AG09309 (cell line): ENCODE results near the gene ADGRB2.

Experiments
- DNase-seq: peaks from one replicate; pipeline ENCODE4 v3.0.0-alpha.2; 2010; ENCODE audit warnings: low read depth
- H3K4me3 ChIP-seq: 2 replicates; pipeline ENCODE4 v1.5.1; 2011; ENCODE audit warnings: mild to moderate bottlenecking, low read depth, low read length, moderate library complexity; ENCODE audit not compliant: control insufficient read depth
- CTCF ChIP-seq: IDR thresholded peaks from 2 replicates; pipeline ENCODE4 v1.5.1; 2011; ENCODE audit warnings: mild to moderate bottlenecking, low read depth, low read length, inconsistent platforms; ENCODE audit not compliant: insufficient read depth, control insufficient read depth; ENCODE audit errors: missing control alignments

The ADGRB2 gene

GRCh38 chr1:31693231-31693630 is 70.9 kb downstream of the ADGRB2 start:
- H3K4me3 ChIP-seq, result no peak overlapping the region
- TF ChIP-seq CTCF, result no peak
- DNase-seq, result no peak

GRCh38 chr1:31691951-31692350 is 72.2 kb downstream of the ADGRB2 start:
- DNase-seq, result no peak
- no peak overlapping the region for H3K4me3 ChIP-seq
- TF ChIP-seq CTCF, result no peak

GRCh38 chr1:31691446-31691845 is 72.7 kb downstream of the ADGRB2 start:
- H3K4me3 ChIP-seq, result no peak overlapping the region
- TF ChIP-seq CTCF, result no peak
- DNase-seq, result no peak

- TF ChIP-seq CTCF, result no peak
- H3K4me3 ChIP-seq, result no peak overlapping the region
- DNase-seq, result no peak
Observed at GRCh38 chr1:31690921-31691320, 73.2 kb downstream of the ADGRB2 start.

GRCh38 chr1:31689854-31690253 is 74.3 kb downstream of the ADGRB2 start:
- no peak for TF ChIP-seq CTCF
- no peak overlapping the region for H3K4me3 ChIP-seq
- DNase-seq, result peak; percentile 87

GRCh38 chr1:31689379-31689778 is 74.8 kb downstream of the ADGRB2 start:
- H3K4me3 ChIP-seq, result no peak overlapping the region
- TF ChIP-seq CTCF, result no peak
- no peak for DNase-seq
